Endothelial cell (in vitro differentiated cells): Measurements from ENCODE around the gene AFDN. TPM values are rescaled to one million over a fixed set of nuclear protein-coding genes. Genes with fewer than 3 reads are reported as not detected.

ENCODE experiments used
- DNase-seq: peaks from one replicate; pipeline ENCODE4 v3.0.0; 2021; ENCODE audit warnings: low spot score
- H3K27ac Mint-ChIP-seq: one replicate; pipeline ENCODE4 v1.8.0; 2021; ENCODE audit warnings: mixed read lengths, inconsistent platforms; ENCODE audit not compliant: unreplicated experiment
- H3K27me3 Mint-ChIP-seq: one replicate; pipeline ENCODE4 v1.8.0; 2021; ENCODE audit warnings: mild to moderate bottlenecking, moderate library complexity, mixed read lengths, inconsistent platforms; ENCODE audit not compliant: unreplicated experiment
- H3K36me3 Mint-ChIP-seq: one replicate; pipeline ENCODE4 v1.8.0; 2021; ENCODE audit warnings: mild to moderate bottlenecking, low read depth, mixed read lengths, inconsistent platforms; ENCODE audit not compliant: unreplicated experiment
- H3K4me1 Mint-ChIP-seq: one replicate; pipeline ENCODE4 v1.8.0; 2021; ENCODE audit warnings: mild to moderate bottlenecking, mixed read lengths, inconsistent platforms; ENCODE audit not compliant: unreplicated experiment
- H3K4me3 Mint-ChIP-seq: one replicate; pipeline ENCODE4 v1.8.0; 2021; ENCODE audit warnings: mild to moderate bottlenecking, mixed read lengths, inconsistent platforms; ENCODE audit not compliant: unreplicated experiment
- H3K9me3 Mint-ChIP-seq: one replicate; pipeline ENCODE4 v1.8.0; 2021; ENCODE audit warnings: mixed read lengths, inconsistent platforms; ENCODE audit not compliant: unreplicated experiment
- total RNA-seq: library from RNA; stranded (reverse); fragmentation: NEBNext Ultra II Directional; extraction: Animal tissue kit (Norgen Biotek cat#: 25700); gene quantifications from one replicate; pipeline ENCODE4 v1.2.1, GENCODE V29; 2021; ENCODE audit not compliant: unreplicated experiment
- TF ChIP-seq, protein P1 (sequence below): fragments of 200-600 bp; sonication (generic); IDR thresholded peaks from one replicate; pipeline ENCODE4 v1.5.0; 2021; ENCODE audit warnings: antibody characterized with exemption; ENCODE audit not compliant: unreplicated experiment

AFDN gene
- total RNA-seq, 1 donor from 2014 or later, result 306 TPM

DNA sequence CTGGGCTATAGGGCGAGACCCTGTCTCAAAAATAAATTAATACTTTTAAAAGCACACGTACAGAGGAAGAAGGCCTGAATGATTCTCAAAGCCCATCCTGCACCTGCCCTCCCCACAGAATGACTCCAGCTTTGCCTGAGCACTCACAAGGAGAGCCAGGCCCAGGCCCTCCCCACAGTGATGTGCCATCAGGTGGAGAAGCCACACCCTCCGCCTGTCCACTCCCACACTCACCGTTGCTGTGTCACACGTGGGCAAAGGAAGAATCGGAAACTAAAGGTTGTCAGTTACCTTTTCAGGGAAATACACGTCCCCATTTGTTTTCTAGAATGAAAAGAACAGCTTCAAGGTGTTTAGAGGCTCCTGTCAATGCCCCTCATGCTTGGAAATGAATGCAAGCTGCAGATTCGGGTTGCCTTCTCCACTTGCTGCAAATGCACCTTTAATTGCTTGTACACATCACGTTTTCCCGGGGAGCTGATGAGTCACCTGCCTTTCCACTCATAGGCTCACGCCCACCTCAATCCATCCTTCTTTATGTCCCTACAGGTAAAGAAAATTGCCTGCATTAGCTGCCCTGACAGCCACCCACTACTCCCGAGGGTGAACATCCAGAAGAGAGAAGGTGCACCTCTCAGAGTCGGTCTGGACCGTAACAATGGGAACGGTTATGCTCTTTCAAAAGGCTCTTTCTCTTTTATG lies 45.5 kb upstream of the AFDN start:
- H3K27ac Mint-ChIP-seq, result no peak overlapping the region

DNA sequence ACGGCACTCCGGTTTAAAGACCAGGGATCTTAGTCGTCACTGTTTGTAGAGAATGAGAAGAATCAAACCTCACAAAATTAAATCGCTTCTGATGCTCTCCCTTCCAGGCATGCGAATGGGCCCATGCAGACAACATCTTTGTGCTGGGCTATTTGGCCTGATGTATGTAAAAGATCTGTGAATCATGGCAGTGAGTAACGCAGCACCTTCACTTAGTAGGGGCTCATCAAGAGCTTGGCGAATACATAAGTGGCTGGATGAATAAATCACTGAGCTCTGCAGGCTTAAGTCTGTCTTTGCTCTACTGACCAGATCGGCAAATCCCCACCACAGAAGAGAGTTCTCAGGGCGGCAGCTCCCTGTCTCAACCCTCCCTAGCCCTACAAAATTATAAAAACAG lies 44.8 kb upstream of the AFDN start:
- H3K4me3 Mint-ChIP-seq, result no peak overlapping the region
- peaks cover 9% of the 10 kb centered on the region for H3K4me1 Mint-ChIP-seq
- peaks cover 6% of the 10 kb centered on the region for H3K27me3 Mint-ChIP-seq
- no peak overlapping the region for H3K27ac Mint-ChIP-seq
- no peaks in the 10 kb centered on the region for H3K9me3 Mint-ChIP-seq
- DNase-seq, result no peak
- TF ChIP-seq, protein P1, sequence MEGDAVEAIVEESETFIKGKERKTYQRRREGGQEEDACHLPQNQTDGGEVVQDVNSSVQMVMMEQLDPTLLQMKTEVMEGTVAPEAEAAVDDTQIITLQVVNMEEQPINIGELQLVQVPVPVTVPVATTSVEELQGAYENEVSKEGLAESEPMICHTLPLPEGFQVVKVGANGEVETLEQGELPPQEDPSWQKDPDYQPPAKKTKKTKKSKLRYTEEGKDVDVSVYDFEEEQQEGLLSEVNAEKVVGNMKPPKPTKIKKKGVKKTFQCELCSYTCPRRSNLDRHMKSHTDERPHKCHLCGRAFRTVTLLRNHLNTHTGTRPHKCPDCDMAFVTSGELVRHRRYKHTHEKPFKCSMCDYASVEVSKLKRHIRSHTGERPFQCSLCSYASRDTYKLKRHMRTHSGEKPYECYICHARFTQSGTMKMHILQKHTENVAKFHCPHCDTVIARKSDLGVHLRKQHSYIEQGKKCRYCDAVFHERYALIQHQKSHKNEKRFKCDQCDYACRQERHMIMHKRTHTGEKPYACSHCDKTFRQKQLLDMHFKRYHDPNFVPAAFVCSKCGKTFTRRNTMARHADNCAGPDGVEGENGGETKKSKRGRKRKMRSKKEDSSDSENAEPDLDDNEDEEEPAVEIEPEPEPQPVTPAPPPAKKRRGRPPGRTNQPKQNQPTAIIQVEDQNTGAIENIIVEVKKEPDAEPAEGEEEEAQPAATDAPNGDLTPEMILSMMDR, result no peak
- no peaks in the 10 kb centered on the region for H3K36me3 Mint-ChIP-seq

More for the DNA sequence above, 45.5 kb upstream of the AFDN start:
- Mint-ChIP-seq H3K36me3 (no peaks in the 10 kb centered on the region), H3K4me3 (no peak overlapping the region), H3K9me3 (no peaks in the 10 kb centered on the region), H3K4me1 (peaks cover 9% of the 10 kb centered on the region), H3K27me3 (peaks cover 6% of the 10 kb centered on the region)
- DNase-seq, result no peak
- TF ChIP-seq, protein P1, result no peak

DNA sequence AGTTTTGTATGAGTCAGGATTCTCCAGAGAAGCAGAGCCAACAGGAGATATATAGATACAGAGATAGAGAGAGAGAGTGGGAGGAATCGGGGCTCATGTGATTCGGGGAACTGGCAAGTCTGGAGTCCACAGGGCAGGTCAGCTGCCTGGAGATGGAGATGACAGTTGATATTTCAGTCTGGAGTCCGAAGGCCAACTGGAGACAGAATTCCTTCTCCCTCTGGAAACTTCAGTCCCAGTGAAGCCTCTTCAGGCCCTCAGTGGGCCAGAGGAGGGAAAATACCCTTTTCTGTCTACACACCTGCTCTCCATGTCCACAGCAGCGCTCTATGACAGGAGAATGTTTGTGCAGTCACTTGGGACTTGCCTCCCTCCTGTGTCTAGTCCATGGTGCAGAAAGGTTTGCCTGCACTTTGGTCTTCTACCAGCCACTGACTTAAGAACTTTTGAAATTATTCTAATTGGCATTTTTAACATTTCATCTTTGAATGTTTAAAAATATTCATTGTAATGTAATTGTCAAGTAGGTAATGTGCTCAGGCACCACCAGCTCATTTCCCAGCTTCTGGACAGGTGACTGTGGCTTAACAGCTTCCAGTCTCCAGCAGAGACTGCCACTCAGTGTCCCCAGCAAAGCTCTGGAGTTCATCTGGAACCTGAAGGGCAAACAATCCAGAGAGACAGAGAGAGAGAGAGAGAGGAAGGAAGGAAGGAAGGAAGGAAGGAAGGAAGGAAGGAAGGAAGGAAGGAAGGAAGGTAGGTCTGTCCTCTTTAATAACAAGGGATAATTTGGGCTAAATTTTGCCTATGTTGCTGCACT lies 43.8 kb upstream of the AFDN start:
- Mint-ChIP-seq H3K27me3 (peaks cover 2% of the 10 kb centered on the region), H3K36me3 (no peaks in the 10 kb centered on the region), H3K4me3 (no peak overlapping the region), H3K9me3 (no peaks in the 10 kb centered on the region), H3K27ac (no peak overlapping the region), H3K4me1 (peaks cover 9% of the 10 kb centered on the region)
- DNase-seq, result no peak
- TF ChIP-seq, protein P1, result no peak

- no peak overlapping the region for H3K27ac Mint-ChIP-seq
- TF ChIP-seq, protein P1, result no peak
- no peaks in the 10 kb centered on the region for H3K9me3 Mint-ChIP-seq
- H3K36me3 Mint-ChIP-seq, result no peaks in the 10 kb centered on the region
- H3K4me1 Mint-ChIP-seq, result peaks cover 14% of the 10 kb centered on the region
- DNase-seq, result no peak
- H3K4me3 Mint-ChIP-seq, result no peak overlapping the region
- H3K27me3 Mint-ChIP-seq, result no peaks in the 10 kb centered on the region
These were observed 39.6 kb upstream of the AFDN start for GRCh38 chr6:167786853-167787675.
